Esophagus muscularis mucosa (tissue), 3 donors: ENCODE results near the gene FBXW10.
"Not testable (repeated sequence)": the region's sequence is repeated elsewhere in the genome, so short reads cannot be mapped to it uniquely, and the experiment has no call there.

Experiments used
- CTCF ChIP-seq, 3 experiments: fragments of 200-600 bp in 2 of 3; fragments of 450-650 bp in 1 of 3; sonication (generic) in 2 of 3; IDR thresholded peaks; one replicate each; pipeline ENCODE4 v1.5.1; 2017 to 2019; ENCODE audit warnings: antibody characterized with exemption in 3 of 3, mild to moderate bottlenecking in 2 of 3, moderate library complexity in 1 of 3
- EP300 ChIP-seq: sonication (generic); formaldehyde crosslinking; IDR thresholded peaks from one replicate; pipeline ENCODE4 v1.6.1; 2017; ENCODE audit warnings: antibody characterized with exemption

- not testable (repeated sequence) for TF ChIP-seq EP300; CTCF (IDR thresholded peaks at IDR 0.05)
These were observed 872 bp downstream of the FBXW10 start for GRCh38 chr17:18744726-18745125.
